Measurements from ENCODE around the gene COL27A1.
A peak's percentile ranks its signal among the peaks of the same experiment; 100 is the strongest.

The COL27A1 gene

DNA sequence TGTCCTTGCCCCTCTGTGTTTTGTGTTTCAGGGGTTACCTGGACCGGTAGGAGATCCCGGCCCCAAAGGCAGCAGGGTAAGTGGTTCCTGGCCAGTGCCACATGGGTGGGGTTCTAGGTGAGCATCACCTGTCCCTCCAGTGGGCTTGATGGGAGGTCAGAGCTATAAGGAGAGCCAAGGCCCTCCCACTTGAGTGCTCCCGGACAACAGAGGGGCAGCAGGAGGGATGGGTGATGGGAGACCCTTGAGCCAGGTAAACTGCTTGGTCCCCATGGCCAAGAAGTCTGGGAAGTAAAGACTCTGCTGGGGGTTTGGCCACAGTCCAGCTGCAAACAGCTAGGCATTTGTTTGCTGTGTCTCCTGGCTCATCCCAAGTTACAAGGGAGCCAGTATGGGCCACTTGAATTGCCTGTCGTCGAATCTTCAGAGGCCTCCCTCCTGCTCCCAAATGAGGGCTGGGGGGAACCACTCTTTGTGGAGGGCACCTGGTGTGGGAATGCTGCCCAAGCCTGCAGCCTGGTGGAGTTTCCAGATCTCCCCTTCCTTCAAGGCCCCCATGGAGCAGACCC, 51.0 kb downstream of the COL27A1 start:
- DNase-seq (ENCODE audit: low read depth): no peak

DNA sequence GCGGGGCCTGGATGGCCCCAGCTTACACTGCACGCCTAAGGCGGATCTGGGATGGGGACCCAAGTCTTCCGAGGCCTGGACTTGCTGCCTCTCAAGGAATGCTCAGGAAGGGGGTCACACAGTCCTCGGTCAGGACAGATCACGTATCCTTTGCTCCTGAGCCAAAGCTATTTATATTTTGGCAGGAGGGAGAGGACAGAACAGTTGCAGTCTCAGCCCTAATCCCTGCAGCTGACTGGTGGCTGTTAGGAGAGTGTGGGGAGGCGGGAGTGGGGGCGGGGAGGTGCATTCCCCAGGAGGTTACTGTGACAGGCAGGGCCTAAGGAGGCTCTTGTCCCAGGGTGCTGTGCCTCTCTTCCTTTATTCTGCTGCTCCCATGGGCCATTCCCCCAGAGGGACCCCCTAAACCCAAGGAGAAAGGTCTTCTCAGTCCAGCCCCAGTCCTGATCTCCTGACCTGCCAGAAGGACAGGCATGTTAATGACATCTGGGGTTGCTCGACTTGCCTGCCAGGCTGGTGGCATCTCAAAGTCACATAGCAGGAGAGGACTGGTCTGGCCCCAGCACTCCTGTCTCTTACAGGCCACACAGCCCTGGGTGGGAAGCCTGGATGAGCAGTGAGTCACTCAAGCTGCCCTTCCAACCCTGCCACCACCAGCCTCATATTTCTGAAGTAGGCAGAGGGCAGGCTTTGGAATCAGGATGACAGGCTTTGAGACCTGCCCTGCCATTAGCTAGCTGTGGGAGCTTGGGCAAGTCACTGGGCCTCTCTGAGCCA, 51.9 kb downstream of the COL27A1 start:
- no peak for DNase-seq (ENCODE audit: low read depth)

DNA sequence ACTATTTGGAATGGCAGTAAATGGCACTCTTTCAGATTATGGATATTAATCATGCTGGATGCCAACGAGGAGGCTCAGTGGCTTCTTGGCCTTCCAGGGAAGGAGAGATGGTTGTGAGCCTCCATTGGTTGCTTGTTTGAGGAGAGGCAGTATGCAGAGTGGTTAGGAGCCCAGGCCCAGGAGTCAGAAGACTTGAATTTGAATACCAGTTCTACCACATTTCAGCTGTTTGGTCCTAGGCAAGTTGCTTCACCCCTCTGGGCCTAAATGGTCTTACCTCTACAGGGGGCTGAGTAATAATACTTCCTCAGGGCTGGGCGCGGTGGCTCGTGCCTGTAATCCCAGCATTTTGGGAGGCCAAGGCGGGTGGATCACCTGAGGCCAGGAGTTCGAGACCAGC, 52.5 kb downstream of the COL27A1 start:
- DNase-seq (ENCODE audit: low read depth): no peak

DNA sequence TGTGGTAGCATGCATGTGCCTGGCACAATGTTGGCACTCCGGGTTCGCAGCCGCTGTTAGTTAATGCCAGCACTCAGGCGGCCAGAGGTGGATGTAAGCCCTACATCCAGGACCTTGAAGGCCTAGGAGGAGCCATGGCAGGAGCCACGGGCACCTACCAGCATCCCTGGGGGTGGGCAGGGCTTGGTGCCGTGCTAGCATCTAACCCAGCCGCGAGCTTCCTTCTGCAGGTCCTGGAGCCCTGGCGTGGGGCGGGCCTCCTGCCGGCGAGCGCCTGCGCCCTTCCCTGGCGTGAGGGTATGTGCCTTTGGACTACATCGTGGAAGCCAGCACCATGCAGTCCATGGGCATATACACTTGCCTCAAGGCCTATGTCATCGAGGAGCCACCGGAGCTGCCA, 53.8 kb downstream of the COL27A1 start:
- no peak for DNase-seq (ENCODE audit: low read depth)

DNA sequence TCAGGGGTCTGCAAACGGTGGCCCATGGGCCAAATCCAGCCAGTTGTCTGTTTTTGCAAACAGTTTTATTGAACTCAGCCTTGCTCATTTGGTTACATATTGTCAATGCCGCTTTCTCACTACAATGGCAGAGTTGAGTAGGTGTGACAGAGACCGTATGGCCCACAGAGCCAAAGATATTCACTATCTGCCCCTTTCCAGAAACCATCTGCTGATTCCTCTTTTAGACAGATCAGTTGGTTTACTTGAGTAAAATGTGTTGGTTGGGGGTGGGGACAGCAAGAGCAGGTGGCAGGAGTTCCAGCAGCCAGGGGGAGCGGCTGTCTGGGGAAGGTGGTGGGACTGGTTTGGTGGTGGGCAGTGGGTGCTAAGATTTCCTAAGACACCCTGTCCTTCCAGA, 54.8 kb downstream of the COL27A1 start:
- DNase-seq (ENCODE audit: low read depth): no peak

DNA sequence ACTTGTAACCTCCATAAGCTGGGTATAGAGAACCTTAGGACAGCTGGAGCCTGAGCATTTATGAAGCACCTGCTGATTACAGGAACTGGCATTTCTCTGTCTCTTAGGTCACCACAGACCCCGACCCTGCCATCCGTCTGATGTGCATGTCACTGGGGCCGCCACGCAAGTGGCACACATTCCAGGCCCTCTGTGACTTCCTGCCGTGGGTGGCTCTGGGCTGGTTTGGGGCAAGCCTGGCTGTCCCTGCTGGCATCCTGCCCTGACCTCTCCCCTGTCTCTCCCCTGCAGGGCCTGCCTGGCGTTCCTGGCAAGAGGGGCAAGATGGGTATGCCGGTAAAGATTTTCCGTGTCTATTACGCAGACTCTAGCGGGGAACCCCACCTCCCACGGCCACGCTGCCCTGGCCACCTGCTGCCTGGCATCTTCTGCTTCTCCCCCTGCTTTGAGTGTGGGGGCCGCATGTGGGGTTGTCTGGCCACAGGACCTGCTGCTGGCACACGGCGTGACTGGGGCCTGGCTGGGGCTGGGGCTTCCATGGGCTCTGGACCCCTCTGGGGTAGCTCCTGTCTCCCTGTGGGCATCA, 55.4 kb downstream of the COL27A1 start:
- no peak for DNase-seq (ENCODE audit: low read depth)

DNA sequence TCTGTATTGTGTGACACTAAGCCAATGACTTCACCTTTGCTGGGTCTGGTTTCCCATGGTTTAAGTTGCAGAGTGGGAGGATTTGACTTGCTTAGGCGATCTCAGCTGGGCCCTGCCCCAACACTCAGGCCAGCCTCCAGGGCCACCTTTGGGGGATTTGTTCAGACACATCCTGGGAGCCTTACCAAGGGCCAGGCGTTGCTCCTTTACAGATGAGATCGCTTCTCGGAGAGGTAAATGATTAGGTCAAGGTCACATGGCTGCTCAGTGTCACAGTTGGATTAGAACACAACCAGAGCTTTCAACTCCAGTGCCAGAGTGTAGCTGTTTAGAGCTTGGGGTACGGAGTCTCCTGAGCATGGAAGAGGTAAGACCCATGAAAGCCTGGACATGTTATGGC, 57.5 kb downstream of the COL27A1 start:
- DNase-seq (ENCODE audit: low read depth): no peak

DNA sequence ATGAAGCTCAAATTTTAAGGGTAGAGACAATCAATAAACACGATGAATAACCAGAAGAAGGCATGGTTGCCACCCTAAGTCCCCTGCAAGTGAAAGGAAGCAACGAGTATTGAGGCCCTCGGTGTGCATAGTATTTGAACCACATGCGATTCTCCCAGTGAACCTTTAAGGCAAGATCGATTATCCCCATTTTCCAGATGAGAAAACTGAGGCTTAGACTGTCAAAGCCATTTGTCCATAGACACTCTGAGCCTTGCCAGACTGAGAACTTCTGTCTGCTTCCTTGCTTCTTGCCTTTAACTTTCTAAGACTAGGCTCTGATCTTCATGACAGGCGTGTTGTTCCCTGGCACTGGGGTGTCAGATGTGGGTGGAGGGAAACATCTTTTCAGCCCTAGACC, 58.2 kb downstream of the COL27A1 start:
- no peak for DNase-seq (ENCODE audit: low read depth)

DNA sequence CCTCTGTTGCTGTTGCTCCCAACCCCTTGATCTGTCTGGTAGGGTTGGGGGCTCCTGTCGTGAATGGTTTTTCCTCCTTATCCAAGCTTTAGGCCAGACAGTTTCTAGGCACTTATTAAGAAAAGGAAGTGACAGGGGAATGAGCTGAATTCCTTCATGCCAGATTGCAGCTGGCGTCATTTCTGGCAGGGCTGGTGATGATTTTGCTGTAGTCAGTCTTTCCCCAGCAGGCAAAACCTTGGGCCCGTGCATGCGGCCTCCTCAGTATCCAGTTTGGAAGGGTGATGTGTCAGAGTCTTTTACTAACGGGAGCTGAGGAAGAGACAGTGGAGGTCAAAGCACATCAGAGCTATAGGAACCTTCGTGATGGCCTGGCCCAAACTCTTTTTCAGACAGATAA, 58.8 kb downstream of the COL27A1 start:
- DNase-seq (ENCODE audit: low read depth): peak; percentile 71

DNA sequence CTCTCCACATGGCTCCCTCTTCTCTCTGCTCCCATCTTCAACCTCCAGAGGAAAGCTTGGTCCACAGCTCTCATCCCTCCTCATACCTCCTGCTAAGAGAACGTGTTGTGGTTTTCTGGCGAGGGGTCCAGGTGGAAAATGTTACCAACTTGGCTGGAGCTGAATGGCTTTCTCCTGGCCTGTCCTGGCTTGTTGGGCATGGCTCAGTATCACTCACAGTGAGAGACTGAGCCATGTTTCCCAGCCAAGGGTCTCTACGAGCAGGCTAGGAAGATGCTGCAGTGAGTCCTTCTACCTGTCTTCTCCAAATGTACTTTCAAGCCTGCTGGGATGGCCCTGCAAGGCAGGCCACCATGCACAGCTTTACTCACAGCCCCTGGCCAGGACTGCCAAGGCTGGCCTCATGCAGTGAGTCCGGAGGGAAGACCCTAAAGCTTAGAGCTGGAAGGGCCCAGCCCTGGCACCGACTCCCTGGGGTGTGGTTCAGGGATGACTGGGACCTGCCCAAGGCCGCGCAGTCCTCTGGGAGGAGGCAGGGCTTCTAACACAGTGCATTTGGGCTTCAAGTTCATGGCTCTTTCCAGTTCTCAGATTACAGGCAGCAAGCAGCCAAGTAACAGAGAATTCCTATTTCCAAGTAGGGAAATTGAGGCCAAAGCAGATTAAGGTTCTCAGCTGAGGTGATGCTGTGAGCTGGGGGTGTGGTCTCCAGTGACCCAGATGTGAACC, 59.5 kb downstream of the COL27A1 start:
- no peak for DNase-seq (ENCODE audit: low read depth)

DNA sequence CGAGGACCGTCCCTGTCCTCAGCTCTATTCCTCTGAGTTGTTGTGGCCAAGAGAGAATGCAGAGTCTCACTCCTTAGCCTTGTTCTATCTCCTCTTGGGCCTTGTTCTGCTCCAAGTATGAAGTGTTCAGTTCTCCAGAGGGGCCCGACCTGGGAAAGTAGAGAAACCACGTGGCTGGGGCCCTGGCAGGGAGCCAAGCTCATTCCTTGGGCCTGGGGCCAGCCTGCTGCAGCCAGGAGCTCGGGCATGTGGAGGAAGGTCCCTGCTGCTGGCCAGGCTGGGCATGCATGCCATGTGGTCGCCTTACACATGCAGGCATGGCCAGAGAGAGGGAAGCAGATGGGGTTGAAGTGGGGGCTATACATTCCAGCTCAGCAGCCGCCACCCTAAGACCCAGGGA, 60.7 kb downstream of the COL27A1 start:
- DNase-seq (ENCODE audit: low read depth): no peak

DNA sequence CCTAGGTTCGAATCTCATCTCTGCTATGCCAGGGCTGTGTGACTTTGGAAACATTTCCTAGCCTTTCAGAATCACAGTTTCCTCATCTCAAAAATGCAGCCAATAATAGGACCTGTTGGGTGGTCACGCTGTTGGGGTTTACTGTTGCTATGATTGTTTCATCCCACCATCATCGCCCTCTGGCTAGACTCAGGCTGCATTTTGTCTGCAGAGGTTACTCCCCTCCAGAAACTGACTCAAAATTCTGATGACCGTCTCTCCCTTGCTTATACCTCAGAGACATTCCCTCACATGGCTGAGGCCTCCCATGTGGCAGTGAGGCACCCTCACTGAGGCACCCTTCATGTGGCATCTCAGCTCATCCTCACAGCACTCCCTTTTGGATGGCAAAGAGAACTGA, 61.6 kb downstream of the COL27A1 start:
- DNase-seq (ENCODE audit: low read depth): no peak

DNA sequence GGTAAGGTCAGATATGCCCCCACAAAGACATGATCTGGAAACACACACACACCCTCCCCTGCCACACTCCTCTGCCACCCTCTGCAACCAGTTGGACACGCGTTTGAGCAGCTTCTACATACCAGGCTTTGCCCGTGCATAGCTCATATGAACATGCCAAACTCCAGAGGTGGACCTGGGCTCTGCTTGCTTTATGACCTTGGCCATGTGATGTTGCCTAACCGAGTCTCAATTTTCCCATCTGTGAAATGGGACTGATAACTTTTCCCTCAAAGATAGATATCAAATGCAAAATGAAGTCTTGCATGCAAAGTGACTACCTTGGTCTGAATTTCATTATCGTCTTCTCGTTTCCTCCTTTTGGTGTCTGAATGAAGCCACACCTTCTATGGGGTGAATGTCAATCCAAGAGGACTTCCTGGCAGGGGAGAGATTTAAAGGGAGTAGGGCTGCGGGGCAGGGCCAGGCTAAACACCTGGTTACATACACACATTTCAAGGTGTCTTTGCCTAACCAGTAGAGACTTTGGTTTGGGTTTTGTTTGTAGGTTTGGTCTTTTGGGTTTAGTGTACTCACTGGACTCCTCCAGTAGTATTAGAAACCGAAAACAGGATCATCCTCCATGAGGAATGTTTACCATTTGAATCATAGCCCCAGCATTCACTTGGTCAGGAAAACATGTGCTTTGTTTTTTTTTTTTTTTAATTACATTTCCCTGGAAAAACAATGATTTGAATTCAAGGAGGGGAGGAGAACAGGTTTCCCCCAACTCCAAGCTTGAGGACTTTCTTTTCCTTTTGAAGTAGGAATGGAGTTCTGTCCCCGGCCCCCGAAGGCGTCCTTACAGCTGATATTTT, 63.2 kb downstream of the COL27A1 start:
- no peak for DNase-seq (ENCODE audit: low read depth)

DNA sequence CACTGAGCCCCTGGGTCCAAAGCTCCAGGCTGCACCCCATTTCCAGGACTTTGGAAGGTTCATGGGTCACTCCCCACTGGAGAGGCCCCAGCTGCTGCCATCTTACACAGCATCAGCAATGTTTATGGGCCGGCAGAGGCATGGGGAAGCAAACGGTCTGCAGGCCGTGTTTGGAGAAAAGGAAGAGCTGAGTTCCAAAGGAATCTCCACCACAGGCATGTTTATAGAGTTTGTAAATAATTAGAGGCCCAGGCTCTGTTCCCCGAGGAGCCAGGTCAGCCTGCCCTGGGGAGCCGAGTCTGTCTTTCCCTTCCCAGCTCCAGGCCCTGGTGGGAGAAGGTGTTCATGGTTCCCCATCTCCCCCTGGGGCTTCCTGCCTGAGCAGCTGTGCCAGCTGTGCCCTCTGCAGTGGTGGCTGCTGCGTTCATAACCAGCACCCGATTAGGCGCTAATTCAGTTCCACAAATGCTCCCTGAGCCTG, 64.8 kb downstream of the COL27A1 start:
- DNase-seq (ENCODE audit: low read depth): no peak

DNA sequence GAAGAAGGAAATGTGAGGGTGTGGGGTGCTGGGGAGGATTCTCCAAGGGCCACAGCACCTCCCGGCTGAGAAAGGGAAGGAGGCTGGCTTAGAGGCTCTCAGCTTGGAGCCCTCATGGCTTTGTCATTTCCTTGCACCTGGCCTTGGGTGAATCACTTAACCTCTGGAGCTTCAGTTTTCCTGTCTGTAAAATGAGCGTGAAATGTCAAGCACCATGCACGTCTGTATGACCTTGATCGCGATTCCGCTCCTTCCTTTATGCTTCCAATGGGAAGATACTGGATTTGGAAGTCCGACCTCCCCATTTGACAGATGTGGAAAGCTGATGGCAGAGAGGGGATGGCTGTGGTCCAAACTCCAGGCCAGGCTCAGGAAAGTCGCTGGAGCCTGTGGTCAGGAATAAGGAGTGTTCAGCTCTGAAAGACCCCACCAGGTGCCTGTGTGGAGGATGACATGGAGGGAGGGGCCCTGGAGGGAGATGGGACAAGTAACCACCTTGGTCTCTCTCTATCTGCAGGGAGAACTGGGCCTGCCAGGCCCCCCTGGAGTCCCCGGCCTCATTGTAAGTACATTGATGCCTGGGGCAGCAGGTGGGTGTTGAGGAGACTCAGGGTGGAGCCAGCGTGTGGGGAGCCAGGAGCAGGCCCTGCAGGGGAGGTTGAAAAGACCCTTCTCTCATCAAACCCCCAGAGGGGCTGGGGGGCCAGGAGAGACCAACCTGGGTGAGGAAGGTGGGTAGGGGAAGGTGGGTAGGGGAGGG, 66.5 kb downstream of the COL27A1 start:
- no peak for DNase-seq (ENCODE audit: low read depth)

DNA sequence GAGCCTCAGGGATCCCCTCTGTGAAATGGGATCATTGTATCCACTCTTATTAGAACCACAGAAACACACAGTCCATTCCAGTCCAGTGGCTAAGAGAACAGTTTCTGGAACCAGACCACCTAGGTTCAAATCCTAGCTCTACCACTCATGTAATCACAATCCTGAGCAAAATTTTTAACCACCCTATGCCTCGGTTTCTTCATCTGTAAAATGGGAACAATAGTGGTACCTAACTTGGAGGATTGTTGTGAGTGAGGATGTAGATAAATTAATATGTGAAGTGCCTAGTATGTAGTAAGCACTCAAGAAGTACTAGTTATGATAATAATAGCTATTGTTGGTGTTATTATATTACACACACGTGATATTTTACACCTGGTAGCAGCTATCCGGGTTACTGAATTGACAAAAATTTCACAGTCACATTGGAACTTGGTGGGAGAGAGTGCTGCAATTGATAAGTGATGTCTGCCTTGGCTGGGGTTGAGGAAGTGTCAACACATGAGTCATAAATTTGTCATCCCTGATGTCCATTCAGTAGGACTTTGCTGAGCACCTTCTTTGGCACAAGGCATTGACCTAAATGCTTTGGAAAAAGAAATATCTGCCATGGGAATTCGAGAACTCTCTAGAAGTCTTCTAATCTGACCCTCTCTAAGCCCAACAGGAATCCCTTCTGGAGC, 68.4 kb downstream of the COL27A1 start:
- DNase-seq (ENCODE audit: low read depth): no peak

DNA sequence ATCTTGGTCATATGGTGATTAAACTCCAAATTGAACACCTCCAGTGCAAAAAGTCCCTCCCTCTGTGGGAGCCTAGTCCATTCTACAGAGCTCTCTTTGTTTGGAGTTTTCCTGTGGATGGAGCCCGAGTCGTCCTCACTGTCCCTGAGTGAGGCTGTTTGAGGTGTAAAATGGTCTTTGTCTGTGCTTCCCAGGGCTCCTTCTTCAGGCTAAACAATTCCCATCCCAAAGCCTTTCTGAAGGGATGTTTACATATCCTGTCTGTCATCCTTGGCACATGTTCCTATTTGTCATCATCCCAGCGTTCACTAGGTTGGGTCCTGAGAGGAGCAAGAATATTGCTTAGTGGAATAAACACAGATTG, 68.9 kb downstream of the COL27A1 start:
- DNase-seq (ENCODE audit: low read depth): no peak

DNA sequence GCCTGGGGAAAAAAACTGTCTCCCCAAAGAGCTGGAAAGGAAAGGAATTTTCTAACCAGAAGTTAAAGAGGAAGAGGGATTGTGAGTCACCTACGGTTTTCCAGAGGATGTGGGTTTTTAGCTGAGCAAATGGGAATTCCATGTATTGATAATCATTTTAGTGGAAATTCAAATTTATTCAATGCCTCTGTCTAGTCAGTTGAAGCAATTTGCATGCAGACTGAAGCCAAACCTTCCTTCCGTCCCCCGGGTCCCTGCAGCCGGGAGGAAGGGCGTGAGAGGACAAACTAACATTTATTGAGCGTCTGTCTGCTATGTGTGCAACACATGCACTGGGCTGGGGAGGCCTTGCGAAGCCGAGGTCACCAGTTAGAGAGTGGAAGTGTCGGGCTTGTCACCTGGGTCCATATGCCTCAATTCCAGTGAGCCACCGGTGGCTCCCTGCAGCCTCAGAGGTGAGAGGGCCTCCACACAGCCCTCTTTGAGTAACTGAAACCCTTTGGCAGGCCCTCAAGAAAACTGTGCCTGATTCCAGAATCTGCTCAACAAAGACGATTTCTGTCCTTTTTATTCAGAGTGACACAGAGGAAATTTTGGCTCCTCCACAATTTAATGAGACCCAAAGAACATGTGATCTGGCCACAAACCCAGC, 70.3 kb downstream of the COL27A1 start:
- no peak for DNase-seq (ENCODE audit: low read depth)

DNA sequence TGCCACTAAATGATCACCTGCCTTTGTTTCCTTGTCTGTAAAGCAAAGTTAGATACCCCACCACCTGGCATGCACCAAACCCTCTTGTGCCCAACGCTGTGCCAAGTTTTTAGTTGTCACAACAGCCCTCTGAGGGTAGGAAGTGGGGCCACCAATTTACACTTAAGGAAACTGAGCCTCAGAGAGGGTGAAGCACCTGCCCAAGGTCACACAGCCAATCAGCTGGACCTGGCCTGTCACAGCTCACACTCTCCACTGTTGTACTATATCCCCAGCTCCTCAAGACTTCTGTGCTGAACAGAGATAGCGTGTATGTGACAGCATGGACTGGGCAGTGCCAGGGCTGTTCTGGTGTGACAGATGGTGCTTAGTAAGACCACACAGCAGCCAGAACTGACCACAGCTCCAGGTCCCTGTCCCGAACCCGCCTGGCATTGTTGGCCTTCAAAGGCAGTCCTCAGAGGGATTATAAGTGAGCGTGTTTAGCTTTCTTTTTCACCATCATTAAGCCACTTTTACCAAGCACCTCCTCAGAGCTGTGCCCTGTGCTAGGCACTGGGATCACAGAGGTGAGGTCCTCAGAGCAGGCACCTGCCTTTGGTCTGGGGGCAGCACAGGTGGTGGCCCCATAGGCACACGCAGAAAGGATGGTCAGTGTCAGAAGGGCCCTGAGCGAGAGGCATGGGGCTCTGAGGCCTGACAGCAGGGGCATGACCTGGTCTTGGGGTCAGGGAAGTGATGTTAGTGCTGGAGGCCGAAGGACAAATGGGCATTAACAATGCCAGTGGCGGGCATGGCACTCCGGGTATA, 71.1 kb downstream of the COL27A1 start:
- no peak for DNase-seq (ENCODE audit: low read depth)

All from GM04504 (cell line).